Neural crest cell (in vitro differentiated cells): Measurements from ENCODE around the gene PLEKHM2. TPM values are rescaled to one million over a fixed set of nuclear protein-coding genes. Genes with fewer than 3 reads are reported as not detected.

Source experiments
- DNase-seq: peaks from one replicate; pipeline ENCODE4 v3.0.0; 2021; ENCODE audit warnings: low read depth, mixed read lengths, low spot score
- H3K27ac Mint-ChIP-seq: one replicate; pipeline ENCODE4 v1.8.0; 2021; ENCODE audit warnings: mild to moderate bottlenecking, mixed read lengths; ENCODE audit not compliant: unreplicated experiment
- H3K27me3 Mint-ChIP-seq: 2 replicates; pipeline ENCODE4 v1.8.0; 2021; ENCODE audit warnings: low read depth, mild to moderate bottlenecking, mixed read lengths
- H3K36me3 Mint-ChIP-seq: 2 replicates; pipeline ENCODE4 v1.8.0; 2021; ENCODE audit warnings: low read depth, mild to moderate bottlenecking, mixed read lengths
- H3K4me1 Mint-ChIP-seq: 2 replicates; pipeline ENCODE4 v1.8.0; 2021; ENCODE audit warnings: mixed read lengths
- H3K4me3 Mint-ChIP-seq: one replicate; pipeline ENCODE4 v1.8.0; 2021; ENCODE audit warnings: mild to moderate bottlenecking, mixed read lengths
- H3K9me3 Mint-ChIP-seq: 2 replicates; pipeline ENCODE4 v1.8.0; 2021; ENCODE audit warnings: mixed read lengths
- CTCF ChIP-seq: fragments of 200-600 bp; sonication (generic); conservative IDR thresholded peaks from 2 replicates; pipeline ENCODE4 v1.5.0; 2021; ENCODE audit warnings: antibody characterized with exemption, mild to moderate bottlenecking
- total RNA-seq: library from RNA; stranded (reverse); gene quantifications from 2 replicates; pipeline ENCODE4 v1.2.1, GENCODE V29; 2021

PLEKHM2 gene
- total RNA-seq, 1 donor from 2014 or later, result 64.5 TPM

- DNase-seq, result no peak
- Mint-ChIP-seq H3K9me3 (no peaks in the 10 kb centered on the region), H3K4me3 (peak overlapping the region; percentile 90), H3K4me1 (peaks cover 18% of the 10 kb centered on the region), H3K27me3 (no peaks in the 10 kb centered on the region), H3K36me3 (no peaks in the 10 kb centered on the region), H3K27ac (no peak overlapping the region)
- no peak for TF ChIP-seq CTCF
These were observed 2.5 kb upstream of the PLEKHM2 start for GRCh38 chr1:15681349-15682292.

GRCh38 chr1:15682936-15683341, 1.2 kb upstream of the PLEKHM2 start:
- no peak for DNase-seq
- peaks cover 1% of the 10 kb centered on the region for H3K9me3 Mint-ChIP-seq
- no peaks in the 10 kb centered on the region for H3K27me3 Mint-ChIP-seq
- peak overlapping the region; percentile 73 for H3K27ac Mint-ChIP-seq
- peaks cover 18% of the 10 kb centered on the region for H3K4me1 Mint-ChIP-seq
- TF ChIP-seq CTCF, result no peak
- H3K36me3 Mint-ChIP-seq, result peaks cover 2% of the 10 kb centered on the region
- H3K4me3 Mint-ChIP-seq, result peak overlapping the region; percentile 90

DNA sequence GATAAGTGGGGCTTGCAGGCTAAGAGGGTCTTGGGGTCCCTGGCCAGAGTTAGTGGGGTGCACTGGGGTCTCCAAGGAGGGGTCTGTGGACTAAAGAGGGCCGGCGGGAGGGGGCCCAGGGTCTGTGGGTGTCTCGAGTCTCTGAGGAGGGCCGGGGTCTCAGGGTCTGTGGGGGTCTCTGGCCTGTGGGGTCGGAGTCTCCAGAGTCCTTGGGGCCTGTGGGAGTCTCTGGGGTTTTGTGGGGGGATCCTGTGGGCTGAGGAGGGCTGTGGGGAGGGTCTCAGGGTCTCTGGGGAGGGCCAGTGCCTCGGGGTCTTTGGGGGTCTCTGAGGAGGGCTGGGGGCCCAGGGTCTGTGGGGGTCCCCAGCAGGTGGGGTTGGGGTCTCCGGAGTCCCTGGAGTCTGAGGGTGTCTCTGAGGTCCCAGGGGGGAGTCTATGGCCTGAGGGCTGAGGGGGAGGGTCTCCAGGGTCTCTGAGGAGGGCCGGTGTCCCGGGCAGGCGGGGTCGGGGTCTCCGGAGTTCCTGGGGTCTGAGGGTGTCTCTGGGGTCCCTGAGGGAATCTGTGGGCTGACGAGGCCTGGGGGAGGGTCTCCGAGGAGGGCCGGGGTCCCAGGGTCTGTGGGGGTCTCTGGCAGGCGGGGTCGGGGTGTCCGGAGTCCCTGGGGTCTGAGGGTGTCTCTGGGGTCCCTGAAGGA, 628 bp upstream of the PLEKHM2 start:
- no peak for TF ChIP-seq CTCF

GRCh38 chr1:15684468-15685291, 560 bp downstream of the PLEKHM2 start:
- peak overlapping the region; percentile 89 for H3K27ac Mint-ChIP-seq

More for the DNA sequence above, 628 bp upstream of the PLEKHM2 start:
- H3K4me3 Mint-ChIP-seq, result peak overlapping the region; percentile 90
- H3K27me3 Mint-ChIP-seq, result no peaks in the 10 kb centered on the region
- peaks cover 3% of the 10 kb centered on the region for H3K9me3 Mint-ChIP-seq
- H3K36me3 Mint-ChIP-seq, result peaks cover 4% of the 10 kb centered on the region
- H3K4me1 Mint-ChIP-seq, result peaks cover 18% of the 10 kb centered on the region
- DNase-seq, result no peak
- H3K27ac Mint-ChIP-seq, result no peak overlapping the region

More at GRCh38 chr1:15684468-15685291, 560 bp downstream of the PLEKHM2 start:
- TF ChIP-seq CTCF, result peak; percentile 35
- peaks cover 4% of the 10 kb centered on the region for H3K36me3 Mint-ChIP-seq
- H3K27me3 Mint-ChIP-seq, result no peaks in the 10 kb centered on the region
- peaks cover 18% of the 10 kb centered on the region for H3K4me1 Mint-ChIP-seq
- peak; percentile 37 for DNase-seq
- H3K4me3 Mint-ChIP-seq, result peak overlapping the region; percentile 91
- H3K9me3 Mint-ChIP-seq, result peaks cover 3% of the 10 kb centered on the region
